AG10803 (cell line): ENCODE results near the gene HTD2.
"Not testable (repeated sequence)": the region's sequence is repeated elsewhere in the genome, so short reads cannot be mapped to it uniquely, and the experiment has no call there.

Experiments used
- DNase-seq: peaks from one replicate; pipeline ENCODE4 v3.0.0; 2010; ENCODE audit warnings: low read depth
- H3K4me3 ChIP-seq: 2 replicates; pipeline ENCODE4 v1.5.1; 2011; ENCODE audit warnings: mild to moderate bottlenecking, low read length, control low read depth
- TF ChIP-seq, protein P1 (sequence below): conservative IDR thresholded peaks from 2 replicates; pipeline ENCODE4 v1.5.1; 2011; ENCODE audit warnings: mild to moderate bottlenecking, low read length, control low read depth, inconsistent platforms

Gene HTD2

DNA sequence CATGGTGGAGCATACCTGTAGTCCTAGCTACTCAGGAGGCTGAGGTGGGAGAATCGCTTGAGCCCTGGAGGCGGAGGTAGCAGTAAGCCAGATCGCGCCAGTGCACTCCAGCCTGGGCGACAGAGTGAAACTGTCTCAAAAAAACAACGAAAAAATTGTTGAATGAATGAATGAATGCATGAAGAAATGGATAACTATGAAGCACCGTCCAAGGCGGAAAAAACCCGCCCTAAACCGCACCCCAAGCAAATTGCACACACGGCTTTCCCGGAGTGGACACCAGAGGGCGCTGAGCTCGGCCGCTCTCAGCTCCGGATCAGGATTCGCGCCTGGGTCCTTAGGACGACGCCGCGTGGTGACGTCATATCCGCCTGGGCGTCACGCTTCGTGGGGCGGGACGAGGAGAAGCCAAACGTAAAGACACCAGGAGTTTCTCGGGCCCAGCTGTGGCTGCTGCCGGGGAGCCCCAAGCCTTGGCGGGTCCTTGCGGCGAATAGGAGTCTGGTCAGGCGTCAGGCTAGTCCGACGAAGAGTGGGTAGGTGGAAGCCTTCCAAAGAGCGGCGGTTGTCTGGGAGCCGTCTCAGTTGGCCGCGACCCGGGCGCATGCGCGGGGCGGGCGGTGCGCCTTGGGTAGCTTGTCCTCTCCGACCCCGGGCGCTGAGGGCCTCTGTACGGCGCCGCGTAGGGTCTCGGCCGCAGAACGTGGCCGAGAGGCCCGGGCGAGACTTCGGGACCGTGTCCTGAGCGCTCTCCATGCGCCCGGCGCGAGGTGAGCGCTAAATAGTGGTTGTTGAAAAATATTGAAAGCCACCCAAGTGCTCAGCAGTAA is at the start of gene HTD2, which contains the start of gene RPP14:
Gene HTD2, plus strand, starts transcription at position 639 of the 830 bp plus-strand sequence. CDS start 11,094 bp downstream, outside the sequence.
Gene RPP14, plus strand, starts transcription at position 364 of the 830 bp plus-strand sequence. CDS start 4,085 bp downstream, outside the sequence.
- peak; percentile 97 for DNase-seq
- TF ChIP-seq, protein P1, sequence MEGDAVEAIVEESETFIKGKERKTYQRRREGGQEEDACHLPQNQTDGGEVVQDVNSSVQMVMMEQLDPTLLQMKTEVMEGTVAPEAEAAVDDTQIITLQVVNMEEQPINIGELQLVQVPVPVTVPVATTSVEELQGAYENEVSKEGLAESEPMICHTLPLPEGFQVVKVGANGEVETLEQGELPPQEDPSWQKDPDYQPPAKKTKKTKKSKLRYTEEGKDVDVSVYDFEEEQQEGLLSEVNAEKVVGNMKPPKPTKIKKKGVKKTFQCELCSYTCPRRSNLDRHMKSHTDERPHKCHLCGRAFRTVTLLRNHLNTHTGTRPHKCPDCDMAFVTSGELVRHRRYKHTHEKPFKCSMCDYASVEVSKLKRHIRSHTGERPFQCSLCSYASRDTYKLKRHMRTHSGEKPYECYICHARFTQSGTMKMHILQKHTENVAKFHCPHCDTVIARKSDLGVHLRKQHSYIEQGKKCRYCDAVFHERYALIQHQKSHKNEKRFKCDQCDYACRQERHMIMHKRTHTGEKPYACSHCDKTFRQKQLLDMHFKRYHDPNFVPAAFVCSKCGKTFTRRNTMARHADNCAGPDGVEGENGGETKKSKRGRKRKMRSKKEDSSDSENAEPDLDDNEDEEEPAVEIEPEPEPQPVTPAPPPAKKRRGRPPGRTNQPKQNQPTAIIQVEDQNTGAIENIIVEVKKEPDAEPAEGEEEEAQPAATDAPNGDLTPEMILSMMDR, result peak; percentile 89
- H3K4me3 ChIP-seq, result peak within 1 kb of the TSS; percentile 68

DNA sequence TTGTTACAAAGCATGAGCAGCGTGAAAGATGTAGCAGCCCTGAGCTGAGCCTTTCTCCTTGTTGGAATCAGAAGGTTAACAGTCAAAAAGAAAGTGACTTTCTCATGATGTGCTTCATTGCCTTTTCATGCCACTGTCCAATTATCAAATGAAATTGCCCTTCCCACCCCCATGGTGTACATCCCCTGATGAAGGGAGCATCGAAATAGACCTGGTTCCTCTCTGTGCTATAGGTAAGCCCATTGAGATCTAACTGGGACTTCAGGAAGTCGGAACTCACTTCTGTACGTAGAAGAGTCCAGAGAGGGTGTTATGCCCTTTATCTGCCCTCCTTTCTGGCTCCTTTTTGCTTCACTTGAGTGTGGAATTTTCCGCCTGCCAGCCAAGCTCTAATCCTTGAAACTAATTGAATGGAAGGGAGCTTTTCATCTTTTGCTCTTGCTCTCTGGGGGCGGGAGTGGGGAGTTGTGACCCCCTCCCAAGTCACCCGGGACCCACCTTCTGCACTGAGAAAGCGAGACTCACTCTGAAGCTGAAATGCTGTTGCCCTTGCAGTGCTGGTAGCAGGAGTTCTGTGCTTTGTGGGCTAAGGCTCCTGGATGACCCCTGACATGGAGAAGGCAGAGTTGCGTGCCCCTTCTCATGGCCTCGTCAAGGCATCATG is 47.8 kb upstream of the HTD2 start:
- no peak for DNase-seq
- no peak overlapping the region for H3K4me3 ChIP-seq
- TF ChIP-seq, protein P1, result no peak

- TF ChIP-seq, protein P1, result no peak
- H3K4me3 ChIP-seq, result no peak overlapping the region
- DNase-seq, result peak; percentile 79
These were observed 46.0 kb upstream of the HTD2 start for GRCh38 chr3:58260261-58260731.

- no peak overlapping the region for H3K4me3 ChIP-seq
- TF ChIP-seq, protein P1, result no peak
- DNase-seq, result peak; percentile 33
These were observed 45.6 kb upstream of the HTD2 start for GRCh38 chr3:58260733-58261132.

GRCh38 chr3:58261954-58262666 is 44.2 kb upstream of the HTD2 start:
- TF ChIP-seq, protein P1, result no peak
- no peak overlapping the region for H3K4me3 ChIP-seq
- no peak for DNase-seq

DNA sequence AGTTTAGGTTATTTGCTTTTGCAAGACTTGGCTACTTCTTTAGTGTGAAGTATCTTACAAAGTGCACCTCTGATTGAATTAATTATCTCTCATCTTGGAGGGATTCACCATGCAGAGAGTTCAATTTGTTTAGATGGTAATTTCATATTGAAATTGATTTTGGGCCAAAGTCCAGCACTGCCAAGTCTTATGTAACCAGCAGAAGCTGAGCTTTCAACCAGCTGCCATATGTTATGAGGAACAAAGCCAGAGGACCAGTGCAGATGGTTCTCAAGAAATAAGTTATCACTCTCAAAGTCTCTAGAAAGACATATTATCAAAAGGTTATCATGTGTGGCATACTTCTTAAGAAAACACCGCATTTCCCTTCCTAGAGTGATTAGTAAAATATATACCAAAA is 39.7 kb upstream of the HTD2 start:
- TF ChIP-seq, protein P1, result no peak
- peak; percentile 54 for DNase-seq
- no peak overlapping the region for H3K4me3 ChIP-seq

DNA sequence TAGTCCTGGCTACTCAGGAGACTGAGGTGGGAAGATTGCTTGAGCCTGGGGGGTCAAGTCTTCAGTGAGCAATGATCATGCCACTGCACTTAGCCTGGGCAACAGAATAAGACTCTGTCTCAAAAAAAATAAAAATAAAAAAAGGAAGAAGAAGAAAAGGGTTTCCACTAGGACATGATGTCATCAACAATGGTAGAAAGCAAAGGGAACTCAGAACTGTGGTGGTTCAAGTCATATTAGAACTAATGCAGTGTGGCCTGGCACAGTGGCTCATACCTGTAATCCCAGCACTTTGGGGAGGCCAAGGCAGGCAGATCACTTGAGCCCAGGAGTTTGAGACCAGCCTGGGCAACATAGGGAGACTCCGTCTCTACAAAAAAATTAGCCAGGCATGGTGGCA is 38.8 kb upstream of the HTD2 start:
- H3K4me3 ChIP-seq, DNase-seq: not testable (repeated sequence)
